Subcutaneous abdominal adipose tissue (tissue), 5 donors: Measurements from ENCODE around the gene IL6.

Experiments used
- H3K27ac ChIP-seq: one replicate; pipeline ENCODE4 v1.7.0; 2013; ENCODE audit warnings: low read depth, mild to moderate bottlenecking, inconsistent platforms, low read length, moderate library complexity
- H3K27me3 ChIP-seq, 5 donors: one replicate each; pipeline ENCODE4 v1.7.0; 2013; ENCODE audit warnings: low read length in 5 of 5, inconsistent platforms in 1 of 5; ENCODE audit not compliant: control insufficient read depth in 5 of 5, insufficient read depth in 4 of 5
- H3K36me3 ChIP-seq, 5 donors: one replicate each; pipeline ENCODE4 v1.7.0; 2013; ENCODE audit warnings: low read length in 5 of 5; ENCODE audit not compliant: control insufficient read depth in 5 of 5, insufficient read depth in 5 of 5
- H3K4me1 ChIP-seq, 5 donors: one replicate each; pipeline ENCODE4 v1.7.0; 2013; ENCODE audit warnings: low read length in 5 of 5, mild to moderate bottlenecking in 3 of 5, moderate library complexity in 1 of 5; ENCODE audit not compliant: control insufficient read depth in 5 of 5, insufficient read depth in 5 of 5
- H3K4me3 ChIP-seq, 5 donors: one replicate each; pipeline ENCODE4 v1.7.0; 2013; ENCODE audit warnings: low read length in 5 of 5, low read depth in 1 of 5
- H3K9ac ChIP-seq, 5 donors: one replicate each; pipeline ENCODE4 v1.7.0; 2013; ENCODE audit warnings: low read length in 5 of 5, mild to moderate bottlenecking in 4 of 5, moderate library complexity in 3 of 5
- H3K9me3 ChIP-seq, 5 donors: one replicate each; pipeline ENCODE4 v1.7.0; 2013; ENCODE audit warnings: low read length in 5 of 5; ENCODE audit not compliant: control insufficient read depth in 5 of 5
- donor health status: healthy.
- donor health status: healthy.
- donor health status: healthy.
- donor health status: healthy.
- donor health status: healthy.

IL6 gene

DNA sequence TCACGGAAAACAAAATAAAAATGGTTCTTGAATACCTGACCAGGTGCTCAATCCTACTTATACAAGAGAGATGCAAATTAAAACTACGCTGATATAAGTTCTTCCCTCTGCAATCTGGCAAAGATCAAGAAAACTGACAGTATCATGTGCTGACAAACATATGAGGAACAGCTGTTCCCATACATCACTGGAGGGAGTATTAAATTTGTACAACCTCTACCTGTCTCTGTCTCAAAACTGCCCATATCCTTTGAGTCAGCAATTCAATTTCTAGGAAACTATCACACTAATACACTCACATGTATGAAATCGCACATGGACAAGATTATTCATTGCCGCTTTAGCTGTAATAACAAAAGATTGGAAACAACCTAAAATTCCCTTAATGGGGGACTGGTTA, 11.0 kb upstream of the IL6 start:
- peaks cover 5 to 37% (median 21%) of the 10 kb centered on the region in 5 donors for H3K4me1 ChIP-seq
- no peak overlapping the region for H3K27ac ChIP-seq
- no peak overlapping the region for H3K4me3 ChIP-seq

GRCh38 chr7:22717760-22718159, 9.2 kb upstream of the IL6 start:
- H3K36me3 ChIP-seq = no peaks in the 10 kb centered on the region
- H3K4me3 ChIP-seq = no peak overlapping the region
- no peaks in the 10 kb centered on the region for H3K9me3 ChIP-seq
- H3K27me3 ChIP-seq = no peaks in the 10 kb centered on the region
- H3K9ac ChIP-seq = peak overlapping the region in 1 of 5 donors; percentile 53
- peak overlapping the region; percentile 60 for H3K27ac ChIP-seq
- peaks cover 10 to 55% (median 38%) of the 10 kb centered on the region in 5 donors for H3K4me1 ChIP-seq

More for the DNA sequence above, 11.0 kb upstream of the IL6 start:
- H3K36me3 ChIP-seq = no peaks in the 10 kb centered on the region
- H3K9ac ChIP-seq = no peak overlapping the region
- no peaks in the 10 kb centered on the region for H3K27me3 ChIP-seq
- no peaks in the 10 kb centered on the region for H3K9me3 ChIP-seq

- H3K9me3 ChIP-seq = no peaks in the 10 kb centered on the region
- H3K4me3 ChIP-seq = no peak overlapping the region
- H3K27ac ChIP-seq = peak overlapping the region; percentile 60
- no peaks in the 10 kb centered on the region for H3K27me3 ChIP-seq
- peak overlapping the region in 4 of 5 donors; percentile 18 to 53 (median 35) for H3K9ac ChIP-seq
- H3K36me3 ChIP-seq = no peaks in the 10 kb centered on the region
- H3K4me1 ChIP-seq = peaks cover 11 to 56% (median 43%) of the 10 kb centered on the region in 5 donors
Observed at GRCh38 chr7:22718200-22718711, 8.7 kb upstream of the IL6 start.

DNA sequence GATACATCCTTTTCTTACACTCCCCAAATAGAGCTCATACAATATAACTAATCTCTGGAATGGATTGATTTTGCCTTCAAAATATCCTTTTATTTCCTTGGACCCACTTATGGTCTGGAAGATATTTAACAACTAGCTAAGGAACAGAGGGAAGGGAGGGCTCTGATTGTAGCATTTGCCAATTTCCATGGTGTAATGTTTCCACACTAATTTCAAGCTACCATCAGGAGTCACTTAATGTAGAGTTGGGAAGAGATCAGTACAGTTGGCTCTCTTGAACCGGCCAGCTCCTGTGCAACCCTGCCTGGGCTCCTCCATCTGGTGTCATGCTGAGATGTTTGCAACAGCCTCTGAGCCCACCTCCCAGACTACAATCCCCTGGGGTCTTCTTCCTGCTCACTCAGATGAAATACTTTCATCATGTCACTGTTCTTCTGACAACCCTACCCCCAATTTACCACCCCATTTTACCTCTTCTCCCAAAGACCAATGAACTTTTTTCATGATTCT, 8.0 kb upstream of the IL6 start:
- Histone ChIP-seq H3K27me3 (no peaks in the 10 kb centered on the region), H3K4me3 (no peak overlapping the region), H3K36me3 (no peaks in the 10 kb centered on the region), H3K9ac (peak overlapping the region in 1 of 5 donors; percentile 53), H3K4me1 (peaks cover 17 to 60% (median 49%) of the 10 kb centered on the region in 5 donors), H3K9me3 (no peaks in the 10 kb centered on the region), H3K27ac (peak overlapping the region; percentile 60)

GRCh38 chr7:22720791-22721786, 5.9 kb upstream of the IL6 start:
- no peaks in the 10 kb centered on the region for H3K27me3 ChIP-seq
- no peak overlapping the region for H3K4me3 ChIP-seq
- H3K9ac ChIP-seq = no peak overlapping the region
- no peaks in the 10 kb centered on the region for H3K9me3 ChIP-seq
- H3K36me3 ChIP-seq = no peaks in the 10 kb centered on the region
- H3K27ac ChIP-seq = peak overlapping the region; percentile 47
- H3K4me1 ChIP-seq = peaks cover 18 to 66% (median 57%) of the 10 kb centered on the region in 5 donors

GRCh38 chr7:22722536-22723180, 4.3 kb upstream of the IL6 start:
- no peak overlapping the region for H3K27ac ChIP-seq
- no peaks in the 10 kb centered on the region for H3K27me3 ChIP-seq
- H3K9ac ChIP-seq = no peak overlapping the region
- H3K4me1 ChIP-seq = peaks cover 22 to 75% (median 68%) of the 10 kb centered on the region in 5 donors
- H3K4me3 ChIP-seq = peak overlapping the region in 2 of 5 donors; percentile 9 to 23
- no peaks in the 10 kb centered on the region for H3K9me3 ChIP-seq
- H3K36me3 ChIP-seq = no peaks in the 10 kb centered on the region

- Histone ChIP-seq H3K4me1 (peaks cover 22 to 74% (median 64%) of the 10 kb centered on the region in 5 donors), H3K36me3 (no peaks in the 10 kb centered on the region), H3K27ac (peak overlapping the region; percentile 19), H3K9ac (peak overlapping the region in 1 of 5 donors; percentile 2), H3K9me3 (no peaks in the 10 kb centered on the region), H3K4me3 (peak overlapping the region in 2 of 5 donors; percentile 9 to 23), H3K27me3 (no peaks in the 10 kb centered on the region)
Observed at GRCh38 chr7:22723181-22723601, 3.8 kb upstream of the IL6 start.

- Histone ChIP-seq H3K9ac (peak overlapping the region in 1 of 5 donors; percentile 2), H3K4me1 (peaks cover 18 to 69% (median 60%) of the 10 kb centered on the region in 5 donors), H3K27ac (peak overlapping the region; percentile 19), H3K36me3 (no peaks in the 10 kb centered on the region), H3K4me3 (peak overlapping the region in 2 of 5 donors; percentile 9 to 23), H3K9me3 (no peaks in the 10 kb centered on the region), H3K27me3 (no peaks in the 10 kb centered on the region)
Observed at GRCh38 chr7:22723637-22724036, 3.4 kb upstream of the IL6 start.

- Histone ChIP-seq H3K4me1 (peaks cover 17 to 64% (median 56%) of the 10 kb centered on the region in 5 donors), H3K27me3 (no peaks in the 10 kb centered on the region), H3K27ac (no peak overlapping the region), H3K4me3 (no peak overlapping the region), H3K9ac (no peak overlapping the region), H3K36me3 (peaks cover 0 to 3% (median 0%) of the 10 kb centered on the region in 5 donors), H3K9me3 (no peaks in the 10 kb centered on the region)
Observed at GRCh38 chr7:22724861-22725260, 2.1 kb upstream of the IL6 start.
